Fibroblast of lung (primary cell): ENCODE measurements around the gene PPP4R2.

ENCODE experiments used
- EZH2 ChIP-seq: IDR thresholded peaks from 2 replicates; pipeline ENCODE4 v1.5.1; 2012; ENCODE audit warnings: low read length, control low read depth, mild to moderate bottlenecking; ENCODE audit errors: missing control alignments
- TF ChIP-seq, protein P1 (sequence below), 2 donors: IDR thresholded peaks in 1 of 2; conservative IDR thresholded peaks in 1 of 2; 1 replicate in 1 of 2; 2 replicates in 1 of 2; pipeline ENCODE4 v1.5.1; 2011 to 2012; ENCODE audit warnings: low read length in 2 of 2, control low read depth in 1 of 2, inconsistent platforms in 1 of 2, low read depth in 1 of 2, mild to moderate bottlenecking in 1 of 2

DNA sequence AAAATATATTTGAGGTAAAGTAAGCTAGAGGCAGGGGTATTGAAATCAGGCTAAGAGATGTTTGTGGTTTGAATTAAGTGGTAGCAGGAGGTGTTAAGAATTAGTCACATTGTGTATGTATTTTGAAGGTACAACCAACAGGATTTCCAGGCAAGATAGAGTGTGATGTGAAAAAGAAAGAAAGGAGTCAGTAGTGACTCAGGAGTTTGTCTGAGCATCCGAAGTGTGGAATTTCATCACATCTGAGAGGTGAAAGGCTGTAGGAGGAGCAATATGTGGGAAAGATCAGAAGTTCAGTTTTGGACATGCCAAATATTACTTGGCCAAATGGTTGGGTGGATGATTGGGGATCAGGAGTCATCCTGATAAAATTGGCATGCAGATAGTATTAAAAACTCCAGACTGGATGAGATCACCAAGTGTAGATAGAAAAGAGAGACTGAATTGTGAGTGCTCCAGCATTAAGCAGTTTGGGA, 32.7 kb downstream of the PPP4R2 start:
- TF ChIP-seq, protein P1, sequence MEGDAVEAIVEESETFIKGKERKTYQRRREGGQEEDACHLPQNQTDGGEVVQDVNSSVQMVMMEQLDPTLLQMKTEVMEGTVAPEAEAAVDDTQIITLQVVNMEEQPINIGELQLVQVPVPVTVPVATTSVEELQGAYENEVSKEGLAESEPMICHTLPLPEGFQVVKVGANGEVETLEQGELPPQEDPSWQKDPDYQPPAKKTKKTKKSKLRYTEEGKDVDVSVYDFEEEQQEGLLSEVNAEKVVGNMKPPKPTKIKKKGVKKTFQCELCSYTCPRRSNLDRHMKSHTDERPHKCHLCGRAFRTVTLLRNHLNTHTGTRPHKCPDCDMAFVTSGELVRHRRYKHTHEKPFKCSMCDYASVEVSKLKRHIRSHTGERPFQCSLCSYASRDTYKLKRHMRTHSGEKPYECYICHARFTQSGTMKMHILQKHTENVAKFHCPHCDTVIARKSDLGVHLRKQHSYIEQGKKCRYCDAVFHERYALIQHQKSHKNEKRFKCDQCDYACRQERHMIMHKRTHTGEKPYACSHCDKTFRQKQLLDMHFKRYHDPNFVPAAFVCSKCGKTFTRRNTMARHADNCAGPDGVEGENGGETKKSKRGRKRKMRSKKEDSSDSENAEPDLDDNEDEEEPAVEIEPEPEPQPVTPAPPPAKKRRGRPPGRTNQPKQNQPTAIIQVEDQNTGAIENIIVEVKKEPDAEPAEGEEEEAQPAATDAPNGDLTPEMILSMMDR (conservative IDR thresholded peaks at IDR 0.05 in 1 of 2, IDR thresholded peaks at IDR 0.05 in 1 of 2; ENCODE audit: low read depth in 1 of 2, low read length in 2 of 2), result no peak
- TF ChIP-seq EZH2, result no peak
